SIG-M5 (cell line): Measurements from ENCODE around the gene PLEKHM3.
A peak's percentile ranks its signal among the peaks of the same experiment; 100 is the strongest.

ENCODE experiments used
- DNase-seq: peaks from one replicate; lab custom pipeline; 2025; lab: John Stamatoyannopoulos, UW

Gene PLEKHM3

GRCh38 chr2:208025037-208025813 lies at the start of gene PLEKHM3:
PLEKHM3 (minus strand) TSS chr2:208025527; CDS start chr2:208001639, 23,888 bp downstream.
- peak; percentile 72 for DNase-seq

GRCh38 chr2:208074610-208075356 lies 49.5 kb upstream of the PLEKHM3 start:
- DNase-seq, result no peak

- DNase-seq, result no peak
Observed at GRCh38 chr2:208072250-208072892, 47.0 kb upstream of the PLEKHM3 start.

GRCh38 chr2:208069186-208069585 lies 43.9 kb upstream of the PLEKHM3 start:
- DNase-seq, result no peak

DNA sequence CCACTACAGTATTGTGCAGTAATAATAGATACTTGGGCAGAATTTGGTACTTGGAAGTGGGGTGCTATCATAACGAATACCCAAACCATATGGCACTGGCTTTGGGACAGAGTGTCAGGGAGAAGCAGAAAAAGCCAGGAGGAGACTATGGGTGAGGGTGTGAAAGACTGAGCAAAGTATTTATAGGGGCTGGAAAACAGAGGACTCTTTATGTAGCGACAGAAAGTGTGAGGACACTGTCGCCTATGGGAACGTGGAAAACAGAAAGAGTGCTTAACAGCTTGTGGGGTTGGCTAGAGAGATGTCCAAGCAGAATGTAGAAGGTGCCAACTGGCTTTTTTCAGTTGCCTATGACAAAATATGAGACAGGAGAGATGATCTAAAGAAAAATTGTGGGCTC lies 40.7 kb upstream of the PLEKHM3 start:
- DNase-seq, result no peak

DNA sequence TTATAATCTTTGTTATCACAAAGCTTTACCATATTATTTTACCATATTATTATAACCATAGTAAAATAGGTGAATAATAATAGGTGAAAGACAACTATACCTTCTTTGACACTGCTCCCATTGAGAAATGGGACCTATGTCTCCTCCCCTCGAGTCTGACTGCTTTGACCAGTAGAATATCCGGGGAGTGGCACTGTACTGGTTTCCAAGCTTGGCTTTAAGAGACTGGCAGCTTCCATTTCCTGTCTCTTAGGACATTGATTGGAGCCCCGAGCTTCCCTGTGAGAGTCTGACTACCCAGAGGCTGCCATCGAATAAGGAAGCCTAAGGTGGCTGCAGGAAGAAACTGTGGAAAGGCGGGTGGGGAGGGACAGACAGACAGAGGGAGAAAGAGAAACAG lies 40.1 kb upstream of the PLEKHM3 start:
- DNase-seq, result no peak

GRCh38 chr2:208064220-208064961 lies 39.1 kb upstream of the PLEKHM3 start:
- peak; percentile 26 for DNase-seq

DNA sequence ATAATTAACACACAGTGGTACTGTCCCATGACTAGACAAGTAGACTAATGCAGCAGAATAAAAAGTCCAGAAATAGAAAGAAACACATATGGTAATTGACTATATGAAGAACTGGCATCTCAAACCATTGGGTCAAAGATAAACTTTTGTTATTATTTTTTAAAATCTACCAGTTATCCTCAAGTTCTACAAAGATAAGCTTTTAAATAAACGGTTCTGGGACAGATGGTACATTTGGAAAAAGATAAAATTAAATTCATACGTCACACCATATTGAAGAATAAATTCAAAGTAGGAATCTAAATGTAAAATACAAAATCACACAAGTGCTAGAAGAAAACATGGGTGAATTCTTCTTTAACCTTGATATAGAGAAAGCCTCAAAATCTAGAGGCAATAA lies 37.6 kb upstream of the PLEKHM3 start:
- no peak for DNase-seq

GRCh38 chr2:208062113-208062512 lies 36.8 kb upstream of the PLEKHM3 start:
- no peak for DNase-seq

DNA sequence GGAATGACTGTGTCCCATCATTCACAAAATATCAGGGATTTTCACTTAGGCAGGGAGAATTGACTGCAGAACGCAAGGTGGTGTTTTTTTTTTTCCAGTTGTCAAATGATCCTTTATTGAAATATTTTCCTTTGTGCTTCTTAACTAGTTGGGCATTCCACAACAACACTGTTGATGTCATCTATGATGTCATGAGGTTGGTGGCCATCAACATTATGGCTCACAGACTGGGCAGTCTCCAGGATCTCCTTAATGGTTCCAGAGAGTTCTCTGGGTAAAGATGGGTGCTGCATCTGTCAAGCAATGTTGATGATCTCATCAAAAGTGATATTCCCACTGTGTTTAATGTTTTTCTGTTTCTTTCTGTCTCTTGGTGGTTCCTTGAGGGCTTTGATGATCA lies 31.8 kb upstream of the PLEKHM3 start:
- no peak for DNase-seq

DNA sequence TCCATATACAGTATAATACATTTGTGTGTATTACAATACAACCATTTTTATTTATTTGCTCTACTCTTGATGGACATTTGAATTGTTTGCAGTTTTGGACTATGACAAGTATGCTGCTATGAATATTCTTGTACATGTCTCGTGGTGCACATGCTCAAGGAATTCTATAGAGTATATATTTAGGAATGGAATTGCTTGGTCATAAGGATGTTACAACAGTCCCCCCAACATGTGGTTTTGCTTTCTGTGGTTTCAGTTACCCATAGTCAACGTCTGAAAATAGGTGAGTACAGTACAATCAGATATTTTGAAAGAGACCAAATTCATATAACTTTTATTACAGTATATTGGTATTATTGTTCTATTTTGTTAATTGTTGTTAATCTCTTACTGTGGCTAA lies 24.1 kb upstream of the PLEKHM3 start:
- no peak for DNase-seq

DNA sequence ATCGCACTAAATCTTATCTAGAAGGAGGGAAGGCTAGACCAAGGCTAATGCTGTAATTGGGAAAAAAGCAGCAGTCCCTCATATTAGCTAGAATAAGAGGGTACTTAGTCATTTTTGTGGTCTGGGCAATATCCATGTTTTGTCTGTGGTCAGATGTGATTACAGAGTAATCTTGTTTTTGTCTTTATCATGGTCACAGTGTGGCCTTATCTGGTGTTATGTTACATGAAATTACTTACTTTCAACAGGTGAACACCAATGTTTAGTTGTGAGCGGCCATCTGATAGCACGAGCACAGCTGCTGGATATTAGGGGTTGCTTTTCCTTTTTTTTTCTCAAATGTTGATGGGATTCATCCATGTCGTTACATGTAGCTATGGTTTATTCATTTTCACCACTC lies 23.7 kb upstream of the PLEKHM3 start:
- DNase-seq, result no peak

DNA sequence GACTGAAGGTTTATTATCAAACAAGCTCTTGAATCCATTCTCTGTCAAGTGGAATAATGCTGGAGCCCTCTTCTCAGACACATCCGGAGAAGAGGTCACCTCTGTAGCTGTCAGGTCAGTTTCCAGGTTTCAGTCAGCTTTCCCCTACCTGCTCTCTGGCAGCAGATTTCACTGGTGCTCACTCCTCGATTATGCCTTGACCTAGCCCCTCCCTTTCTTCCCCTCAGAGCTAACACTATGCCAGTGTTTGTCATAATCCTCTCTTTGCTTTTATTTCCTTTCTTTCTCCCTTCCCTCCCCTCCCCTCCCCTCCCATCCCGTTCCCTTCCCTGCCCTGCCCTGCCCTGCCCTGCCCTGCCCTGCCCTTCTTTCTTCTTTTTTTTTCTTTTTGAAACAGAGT lies 22.5 kb upstream of the PLEKHM3 start:
- DNase-seq, result no peak

DNA sequence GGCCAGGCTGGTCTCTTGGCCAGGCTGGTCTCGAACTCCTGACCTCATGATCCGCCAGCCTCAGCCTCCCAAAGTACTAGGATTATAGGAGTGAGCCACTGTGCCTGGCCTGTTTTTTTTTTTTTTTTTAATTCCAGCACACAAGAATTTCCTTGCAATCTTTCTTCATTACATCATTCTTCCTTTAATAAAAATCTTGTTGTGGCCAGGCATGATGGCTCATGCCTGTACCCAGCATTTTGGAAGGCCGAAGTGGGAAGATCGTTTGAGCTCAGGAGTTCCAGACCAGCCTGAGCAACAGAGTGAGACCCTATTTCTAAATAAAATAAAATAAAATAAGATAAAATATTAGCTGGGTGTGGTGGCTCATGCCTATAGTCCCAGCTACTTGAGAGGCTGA lies 21.4 kb upstream of the PLEKHM3 start:
- DNase-seq, result no peak

- DNase-seq, result no peak
Observed at GRCh38 chr2:208042450-208042849, 17.1 kb upstream of the PLEKHM3 start.

- no peak for DNase-seq
Observed at GRCh38 chr2:208042041-208042440, 16.7 kb upstream of the PLEKHM3 start.

DNA sequence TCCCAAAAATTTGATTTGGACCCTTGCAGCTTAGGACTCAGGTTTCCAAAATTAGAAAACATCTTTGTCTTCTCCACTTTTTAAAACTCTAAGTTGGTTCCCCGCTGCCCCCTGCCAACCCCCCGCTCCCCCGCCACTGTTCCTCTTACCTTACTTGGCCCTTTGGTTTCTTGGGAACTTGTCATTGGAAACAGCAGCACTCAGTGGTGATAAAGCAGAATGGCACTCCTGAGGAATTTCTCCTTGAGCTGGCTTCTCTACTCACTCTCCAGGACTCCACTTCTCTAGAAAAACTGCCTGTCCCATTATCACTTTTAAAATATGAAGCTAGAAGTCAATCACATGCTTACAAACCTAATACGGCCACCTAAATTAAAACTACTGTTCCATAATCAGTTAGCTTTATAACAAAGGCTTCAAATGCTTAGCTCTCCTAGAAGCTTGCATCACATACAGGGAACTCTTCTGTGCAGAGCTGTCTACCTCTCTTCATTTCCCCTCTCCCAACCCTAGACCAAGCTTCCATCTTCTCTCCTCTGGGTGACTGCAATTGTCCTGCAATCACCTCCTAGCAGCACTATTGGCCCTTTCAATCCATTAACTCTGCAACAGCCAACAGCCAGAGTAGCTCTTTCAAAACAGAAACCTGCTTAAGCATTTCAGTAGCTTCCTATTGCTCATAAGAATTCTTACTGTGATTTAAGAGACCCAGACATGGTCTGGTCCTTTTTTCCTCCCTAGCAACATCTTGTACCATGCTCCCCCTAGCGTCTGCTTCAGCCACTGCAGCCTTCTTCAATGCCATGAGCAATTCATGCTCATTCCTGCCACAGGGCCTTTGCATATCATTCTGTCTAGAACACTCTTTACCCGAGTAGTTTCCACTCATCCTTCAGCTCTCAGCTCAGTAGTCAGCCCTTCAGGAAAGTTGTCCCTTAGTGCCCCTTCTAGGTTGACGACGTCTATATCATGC lies 15.2 kb upstream of the PLEKHM3 start:
- DNase-seq, result peak; percentile 16

- no peak for DNase-seq
Observed at GRCh38 chr2:208039376-208040110, 14.2 kb upstream of the PLEKHM3 start.

DNA sequence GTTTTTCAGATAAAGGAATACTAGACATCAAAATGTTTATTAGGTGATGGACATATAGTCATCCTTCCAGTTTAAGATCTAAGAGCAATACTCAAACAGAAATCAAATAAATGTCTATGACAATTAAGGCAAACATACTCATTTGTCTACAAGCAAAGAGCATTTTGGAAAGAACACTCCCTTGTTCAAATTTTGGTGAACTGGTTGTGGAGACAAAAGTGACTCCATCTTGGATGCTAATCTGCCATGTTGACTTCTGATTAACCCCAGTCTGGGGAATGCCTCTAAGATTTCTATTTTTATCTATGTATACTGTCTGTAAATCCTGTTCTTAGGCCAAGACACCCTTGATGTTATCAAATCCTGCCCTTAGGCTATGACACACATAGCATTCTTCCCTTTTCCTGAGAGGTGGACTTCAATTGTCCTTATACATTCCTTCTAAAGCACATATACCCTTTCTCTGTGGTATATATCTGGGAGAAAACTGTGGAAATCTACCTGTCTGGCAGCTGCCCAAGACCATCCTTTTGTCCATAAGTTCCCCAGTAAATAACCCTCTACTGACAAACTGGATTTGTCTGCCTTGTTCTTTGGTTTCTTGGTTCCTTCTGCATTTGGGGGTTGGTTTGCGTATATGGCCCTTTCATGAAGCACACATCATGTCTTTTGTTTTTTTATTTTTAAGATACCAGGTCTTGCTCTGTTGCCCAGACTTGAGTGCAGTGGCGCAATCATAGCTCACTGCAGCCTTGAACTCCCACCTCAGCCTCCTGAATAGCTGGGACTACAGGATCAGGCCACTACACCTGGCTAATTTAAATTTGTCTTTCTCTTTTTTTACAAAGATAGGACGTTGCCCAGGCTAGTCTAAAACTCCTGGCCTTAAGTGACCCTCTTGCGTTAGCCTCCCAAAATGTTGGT lies 12.5 kb upstream of the PLEKHM3 start:
- DNase-seq, result no peak
